Measurements from ENCODE around the gene P2RY12.
A peak's percentile ranks its signal among the peaks of the same experiment; 100 is the strongest.

The P2RY12 gene

GRCh38 chr3:151384741-151385174 is at the start of gene P2RY12:
Gene P2RY12 (minus strand): TSS chr3:151384753. CDS start chr3:151338845, 45,908 bp downstream.
- DNase-seq: peak; percentile 16

GRCh38 chr3:151432616-151433372 is 48.2 kb upstream of the P2RY12 start:
- no peak for DNase-seq

GRCh38 chr3:151431940-151432339 is 47.4 kb upstream of the P2RY12 start:
- no peak for DNase-seq

GRCh38 chr3:151430821-151431484 is 46.4 kb upstream of the P2RY12 start:
- no peak for DNase-seq

- no peak for DNase-seq
These were observed 43.8 kb upstream of the P2RY12 start for GRCh38 chr3:151428386-151428785.

GRCh38 chr3:151426341-151426657 is 41.7 kb upstream of the P2RY12 start:
- DNase-seq: no peak

- no peak for DNase-seq
These were observed 41.2 kb upstream of the P2RY12 start for GRCh38 chr3:151425627-151426340.

- no peak for DNase-seq
These were observed 38.5 kb upstream of the P2RY12 start for GRCh38 chr3:151423091-151423490.

GRCh38 chr3:151421938-151422337 is 37.4 kb upstream of the P2RY12 start:
- no peak for DNase-seq

GRCh38 chr3:151419806-151420205 is 35.3 kb upstream of the P2RY12 start:
- no peak for DNase-seq

- no peak for DNase-seq
These were observed 30.7 kb upstream of the P2RY12 start for GRCh38 chr3:151415289-151415688.

GRCh38 chr3:151412989-151413388 is 28.4 kb upstream of the P2RY12 start:
- DNase-seq: no peak

GRCh38 chr3:151410891-151411559 is 26.5 kb upstream of the P2RY12 start:
- no peak for DNase-seq

GRCh38 chr3:151407928-151408327 is 23.4 kb upstream of the P2RY12 start:
- no peak for DNase-seq

GRCh38 chr3:151404316-151404715 is 19.8 kb upstream of the P2RY12 start:
- DNase-seq: peak; percentile 11

- no peak for DNase-seq
These were observed 18.7 kb upstream of the P2RY12 start for GRCh38 chr3:151403246-151403645.

GRCh38 chr3:151402349-151402748 is 17.8 kb upstream of the P2RY12 start:
- no peak for DNase-seq

- no peak for DNase-seq
These were observed 15.8 kb upstream of the P2RY12 start for GRCh38 chr3:151400341-151400740.

- DNase-seq: no peak
These were observed 14.3 kb upstream of the P2RY12 start for GRCh38 chr3:151398895-151399294.

- no peak for DNase-seq
These were observed 11.3 kb upstream of the P2RY12 start for GRCh38 chr3:151395806-151396205.

GRCh38 chr3:151394611-151395010 is 10.1 kb upstream of the P2RY12 start:
- no peak for DNase-seq

GRCh38 chr3:151393941-151394340 is 9.4 kb upstream of the P2RY12 start:
- DNase-seq: no peak

- no peak for DNase-seq
These were observed 8.7 kb upstream of the P2RY12 start for GRCh38 chr3:151393146-151393830.
